Tibial artery (tissue), 4 donors: Measurements from ENCODE around the gene PLA2G4A.

Experiments
- DNase-seq, 2 donors: peaks; one replicate each; pipeline ENCODE4 v3.0.0-alpha.2; 2019
- H3K27ac ChIP-seq, 2 donors: fragments of 200-600 bp; sonication (generic) in 1 of 2; 1 replicate in 1 of 2; 2 replicates in 1 of 2; pipeline ENCODE4 v1.5.1; 2018 to 2019; ENCODE audit warnings: mild to moderate bottlenecking in 1 of 2
- H3K27me3 ChIP-seq, 2 donors: fragments of 200-600 bp; sonication (generic) in 1 of 2; one replicate each; pipeline versions ENCODE4 v1.5.1 to v1.6.0; 2016 to 2019
- H3K36me3 ChIP-seq, 3 donors: fragments of 200-600 bp; sonication (generic) in 2 of 3; one replicate each; pipeline ENCODE4 v1.5.1; 2016 to 2019; ENCODE audit warnings: mild to moderate bottlenecking in 2 of 3
- H3K4me1 ChIP-seq, 4 donors: fragments of 200-600 bp; sonication (generic) in 2 of 4; 1 replicate in 3 of 4; 2 replicates in 1 of 4; pipeline ENCODE4 v1.5.1; 2016 to 2019
- H3K4me3 ChIP-seq, 2 donors: fragments of 200-600 bp; sonication (generic) in 1 of 2; 1 replicate in 1 of 2; 2 replicates in 1 of 2; pipeline ENCODE4 v1.5.1; 2018 to 2019; ENCODE audit warnings: mild to moderate bottlenecking in 2 of 2
- H3K9me3 ChIP-seq, 3 donors: fragments of 200-600 bp; sonication (generic) in 1 of 3; one replicate each; pipeline ENCODE4 v1.5.1; 2016 to 2019
- CTCF ChIP-seq, 2 experiments: fragments of 200-600 bp in 1 of 2; fragments of 450-650 bp in 1 of 2; IDR thresholded peaks; one replicate each; pipeline ENCODE4 v1.5.1; 2017 to 2019; ENCODE audit warnings: antibody characterized with exemption in 2 of 2, mild to moderate bottlenecking in 1 of 2, moderate library complexity in 1 of 2
- intact Hi-C: fragments of 100-400 bp; cut with DNase I; formaldehyde crosslinking; loops from one replicate; pipeline ENCODE4 v1.15.0; 2023; ENCODE audit warnings: low total_unique reads

The PLA2G4A gene

GRCh38 chr1:187027253-187027652, 198.5 kb downstream of the PLA2G4A start:
- H3K4me3 ChIP-seq: no peak overlapping the region
- TF ChIP-seq CTCF (IDR thresholded peaks at IDR 0.05): no peak
- intact Hi-C loops: no loop called here
- no peak overlapping the region for H3K27ac ChIP-seq
- no peaks in the 10 kb centered on the region for H3K4me1 ChIP-seq
- H3K36me3 ChIP-seq: no peaks in the 10 kb centered on the region
- no peak for DNase-seq
- H3K9me3 ChIP-seq: peaks cover 0 to 9% (median 7%) of the 10 kb centered on the region in 3 donors
- no peaks in the 10 kb centered on the region for H3K27me3 ChIP-seq

GRCh38 chr1:187032316-187032981, 203.7 kb downstream of the PLA2G4A start:
- Histone ChIP-seq H3K27me3 (no peaks in the 10 kb centered on the region), H3K27ac (no peak overlapping the region), H3K4me3 (no peak overlapping the region), H3K9me3 (peaks cover 0 to 9% (median 7%) of the 10 kb centered on the region in 3 donors), H3K36me3 (no peaks in the 10 kb centered on the region), H3K4me1 (no peaks in the 10 kb centered on the region)
- no peak for DNase-seq
- no peak for TF ChIP-seq CTCF (IDR thresholded peaks at IDR 0.05)
- intact Hi-C loops: no loop called here

GRCh38 chr1:187032982-187033692, 204.4 kb downstream of the PLA2G4A start:
- Histone ChIP-seq H3K27ac (no peak overlapping the region), H3K9me3 (peaks cover 0 to 9% (median 7%) of the 10 kb centered on the region in 3 donors), H3K36me3 (no peaks in the 10 kb centered on the region), H3K27me3 (no peaks in the 10 kb centered on the region), H3K4me3 (no peak overlapping the region), H3K4me1 (no peaks in the 10 kb centered on the region)
- TF ChIP-seq CTCF (IDR thresholded peaks at IDR 0.05): no peak
- intact Hi-C loops: no loop called here
- DNase-seq: no peak

GRCh38 chr1:187033693-187034390, 205.1 kb downstream of the PLA2G4A start:
- no peak for TF ChIP-seq CTCF (IDR thresholded peaks at IDR 0.05)
- no peak for DNase-seq
- Histone ChIP-seq H3K27ac (no peak overlapping the region), H3K36me3 (no peaks in the 10 kb centered on the region), H3K27me3 (no peaks in the 10 kb centered on the region), H3K4me3 (no peak overlapping the region), H3K9me3 (peaks cover 0 to 9% (median 7%) of the 10 kb centered on the region in 3 donors), H3K4me1 (no peaks in the 10 kb centered on the region)
- intact Hi-C loops: no loop called here

GRCh38 chr1:187034501-187034900, 205.8 kb downstream of the PLA2G4A start:
- intact Hi-C loops: no loop called here

More at GRCh38 chr1:187034501-187034900, 205.8 kb downstream of the PLA2G4A start:
- Histone ChIP-seq H3K4me1 (no peaks in the 10 kb centered on the region), H3K27me3 (no peaks in the 10 kb centered on the region), H3K4me3 (no peak overlapping the region), H3K9me3 (peaks cover 0 to 4% (median 3%) of the 10 kb centered on the region in 3 donors), H3K36me3 (no peaks in the 10 kb centered on the region), H3K27ac (no peak overlapping the region)
- TF ChIP-seq CTCF (IDR thresholded peaks at IDR 0.05): no peak
- DNase-seq: no peak
